HEK293 (cell line): Measurements from ENCODE around the gene MTMR1.

Source experiments
- CTCF ChIA-PET: fragments of 350-600 bp; formaldehyde crosslinking; extraction: SDS; loops from one replicate; lab custom pipeline; 2021; ENCODE audit warnings: antibody characterized with exemption; lab: Yijun Ruan, JAX
- POLR2A ChIA-PET: fragments of 300-600 bp; formaldehyde crosslinking; extraction: SDS; loops from one replicate; lab custom pipeline; 2020; ENCODE audit warnings: antibody characterized with exemption, inconsistent platforms; lab: Yijun Ruan, JAX
- H3K27ac ChIP-seq: fragments of 200-500 bp; sonication (Bioruptor generic); 2 replicates; pipeline ENCODE4 v1.5.1; 2014; ENCODE audit warnings: low read depth, low read length, control low read depth, inconsistent platforms; ENCODE audit errors: extremely low read depth
- H3K36me3 ChIP-seq, 2 experiments: fragments of 200-500 bp in 1 of 2; sonication (Bioruptor generic) in 1 of 2; 1 replicate in 1 of 2; 2 replicates in 1 of 2; pipeline ENCODE4 v1.5.1; 2014 to 2017; ENCODE audit warnings: inconsistent platforms in 2 of 2, low read length in 2 of 2; ENCODE audit not compliant: control insufficient read depth in 2 of 2, insufficient read depth in 1 of 2
- H3K4me1 ChIP-seq: fragments of 200-500 bp; sonication (Bioruptor generic); 2 replicates; pipeline ENCODE4 v1.5.1; 2014; ENCODE audit warnings: mild to moderate bottlenecking, low read length, inconsistent platforms; ENCODE audit not compliant: control insufficient read depth, insufficient read depth
- H3K4me3 ChIP-seq: 2 replicates; pipeline ENCODE4 v1.5.1; 2011; ENCODE audit warnings: low read depth, mild to moderate bottlenecking, control low read depth, low read length, moderate library complexity
- H3K9me3 ChIP-seq: fragments of 200-500 bp; sonication (Bioruptor generic); 2 replicates; pipeline ENCODE4 v1.5.1; 2014; ENCODE audit warnings: low read depth, low read length, inconsistent platforms; ENCODE audit not compliant: control insufficient read depth, insufficient read depth
- AEBP2 ChIP-seq: fragments of 450-650 bp; formaldehyde crosslinking; IDR thresholded peaks from 2 replicates; pipeline ENCODE4 v1.5.1; 2016; ENCODE audit warnings: missing biosample characterization, missing genetic modification characterization, borderline replicate concordance
- BCL6B ChIP-seq: fragments of 450-650 bp; formaldehyde crosslinking; IDR thresholded peaks from 2 replicates; pipeline ENCODE4 v1.5.1; 2017; ENCODE audit warnings: missing biosample characterization, missing genetic modification characterization
- GFI1B ChIP-seq: fragments of 450-650 bp; formaldehyde crosslinking; IDR thresholded peaks from 2 replicates; pipeline ENCODE4 v1.5.1; 2016; ENCODE audit warnings: missing biosample characterization, missing genetic modification characterization
- HOXA7 ChIP-seq: sonication (generic); formaldehyde crosslinking; IDR thresholded peaks from 2 replicates; pipeline ENCODE4 v1.8.1; 2022; ENCODE audit warnings: missing genetic modification reagents, borderline replicate concordance
- IKZF3 ChIP-seq: fragments of 450-650 bp; IDR thresholded peaks from 2 replicates; pipeline ENCODE4 v1.5.0; 2018; ENCODE audit warnings: missing biosample characterization, mild to moderate bottlenecking, missing genetic modification characterization, moderate library complexity
- KLF10 ChIP-seq: fragments of 450-650 bp; IDR thresholded peaks from 2 replicates; pipeline ENCODE4 v1.5.1; 2018; ENCODE audit warnings: missing biosample characterization, mild to moderate bottlenecking, missing genetic modification characterization
- KLF16 ChIP-seq: fragments of 450-650 bp; formaldehyde crosslinking; IDR thresholded peaks from 2 replicates; pipeline ENCODE4 v1.5.1; 2017; ENCODE audit warnings: missing biosample characterization, missing genetic modification characterization
- KLF17 ChIP-seq: fragments of 450-650 bp; formaldehyde crosslinking; IDR thresholded peaks from 2 replicates; pipeline ENCODE4 v1.5.1; 2016; ENCODE audit warnings: missing biosample characterization, missing genetic modification characterization
- OSR2 ChIP-seq: fragments of 450-650 bp; formaldehyde crosslinking; IDR thresholded peaks from 2 replicates; pipeline ENCODE4 v1.5.1; 2016; ENCODE audit warnings: missing biosample characterization, missing genetic modification characterization
- OVOL3 ChIP-seq: fragments of 450-650 bp; formaldehyde crosslinking; IDR thresholded peaks from 2 replicates; pipeline ENCODE4 v1.5.1; 2016; ENCODE audit warnings: missing biosample characterization, missing genetic modification characterization
- SCRT2 ChIP-seq: fragments of 450-650 bp; formaldehyde crosslinking; IDR thresholded peaks from 2 replicates; pipeline ENCODE4 v1.5.1; 2016; ENCODE audit warnings: missing biosample characterization, missing genetic modification characterization
- SP3 ChIP-seq: fragments of 450-650 bp; formaldehyde crosslinking; IDR thresholded peaks from 2 replicates; pipeline ENCODE4 v1.5.1; 2016; ENCODE audit warnings: missing biosample characterization, missing genetic modification characterization
- ZFHX2 ChIP-seq: fragments of 450-650 bp; formaldehyde crosslinking; conservative IDR thresholded peaks from 2 replicates; pipeline ENCODE4 v1.5.1; 2016; ENCODE audit warnings: missing biosample characterization, missing genetic modification characterization
- ZFP37 ChIP-seq: fragments of 450-650 bp; formaldehyde crosslinking; IDR thresholded peaks from 2 replicates; pipeline ENCODE4 v1.5.1; 2016; ENCODE audit warnings: missing biosample characterization, missing genetic modification characterization
- ZIC2 ChIP-seq: fragments of 450-650 bp; formaldehyde crosslinking; IDR thresholded peaks from 2 replicates; pipeline ENCODE4 v1.5.1; 2016; ENCODE audit warnings: missing biosample characterization, missing genetic modification characterization
- ZNF169 ChIP-seq: fragments of 450-650 bp; formaldehyde crosslinking; IDR thresholded peaks from 2 replicates; pipeline ENCODE4 v1.5.1; 2016; ENCODE audit warnings: missing biosample characterization, missing genetic modification characterization
- ZNF23 ChIP-seq: fragments of 450-650 bp; formaldehyde crosslinking; IDR thresholded peaks from 2 replicates; pipeline ENCODE4 v1.5.1; 2016; ENCODE audit warnings: missing biosample characterization, missing genetic modification characterization, borderline replicate concordance
- ZNF248 ChIP-seq: fragments of 450-650 bp; formaldehyde crosslinking; IDR thresholded peaks from 2 replicates; pipeline ENCODE4 v1.5.1; 2017; ENCODE audit warnings: missing biosample characterization, missing genetic modification characterization
- ZNF341 ChIP-seq: fragments of 450-650 bp; formaldehyde crosslinking; IDR thresholded peaks from 2 replicates; pipeline ENCODE4; 2016; ENCODE audit warnings: low read depth, missing biosample characterization, missing genetic modification characterization
- ZNF350 ChIP-seq: fragments of 450-650 bp; formaldehyde crosslinking; IDR thresholded peaks from 2 replicates; pipeline ENCODE4 v1.5.0; 2017; ENCODE audit warnings: missing biosample characterization, mild to moderate bottlenecking, missing genetic modification characterization
- ZNF354C ChIP-seq: fragments of 450-650 bp; formaldehyde crosslinking; IDR thresholded peaks from 2 replicates; pipeline ENCODE4 v1.5.1; 2016; ENCODE audit warnings: missing biosample characterization, missing genetic modification characterization, low read depth, borderline replicate concordance
- ZNF488 ChIP-seq: fragments of 450-650 bp; formaldehyde crosslinking; IDR thresholded peaks from 2 replicates; pipeline ENCODE4 v1.5.1; 2016; ENCODE audit warnings: missing biosample characterization, missing genetic modification characterization
- ZNF521 ChIP-seq: fragments of 450-650 bp; formaldehyde crosslinking; IDR thresholded peaks from 2 replicates; pipeline ENCODE4 v1.5.1; 2017; ENCODE audit warnings: missing biosample characterization, mild to moderate bottlenecking, missing genetic modification characterization
- ZNF639 ChIP-seq: fragments of 450-650 bp; formaldehyde crosslinking; IDR thresholded peaks from 2 replicates; pipeline ENCODE4 v1.5.1; 2016; ENCODE audit warnings: missing biosample characterization, missing genetic modification characterization
- ZNF747 ChIP-seq: fragments of 450-650 bp; formaldehyde crosslinking; IDR thresholded peaks from 2 replicates; pipeline ENCODE4 v1.5.1; 2016; ENCODE audit warnings: missing biosample characterization, missing genetic modification characterization
- ZNF777 ChIP-seq: fragments of 450-650 bp; formaldehyde crosslinking; IDR thresholded peaks from 2 replicates; pipeline ENCODE4 v1.5.1; 2017; ENCODE audit warnings: missing biosample characterization, missing genetic modification characterization, borderline replicate concordance
- TF ChIP-seq, protein P1 (sequence below): fragments of 450-650 bp; formaldehyde crosslinking; IDR thresholded peaks from 2 replicates; pipeline ENCODE4 v1.5.1; 2017; ENCODE audit warnings: missing biosample characterization, missing genetic modification characterization

MTMR1 gene

GRCh38 chrX:150692296-150692695 is 900 bp upstream of the MTMR1 start:
- Histone ChIP-seq H3K9me3 (no peaks in the 10 kb centered on the region), H3K4me1 (no peaks in the 10 kb centered on the region; the same call in 1 of the 2 replicates), H3K4me3 (no peak overlapping the region), H3K36me3 (no peaks in the 10 kb centered on the region), H3K27ac (no peak overlapping the region)
- 0 out of 2 replicates have a peak, but pooled peaks have one; percentile 12 for TF ChIP-seq ZFHX2
- no peak for TF ChIP-seq ZNF354C
- TF ChIP-seq ZNF747 (tag by site-specific recombination): no peak
- ChIA-PET CTCF (interaction anchor here (0.6 to 2.4 kb wide), 3 partner anchors 9 to 539 kb away, joined by 3 to 20 read pairs (median 3); no protein-coding TSS in a partner anchor), POLR2A (interaction anchor here (0.7 to 1.2 kb wide), 2 partner anchors 9 to 722 kb away, joined by 3 to 14 read pairs; no protein-coding TSS in a partner anchor)

DNA sequence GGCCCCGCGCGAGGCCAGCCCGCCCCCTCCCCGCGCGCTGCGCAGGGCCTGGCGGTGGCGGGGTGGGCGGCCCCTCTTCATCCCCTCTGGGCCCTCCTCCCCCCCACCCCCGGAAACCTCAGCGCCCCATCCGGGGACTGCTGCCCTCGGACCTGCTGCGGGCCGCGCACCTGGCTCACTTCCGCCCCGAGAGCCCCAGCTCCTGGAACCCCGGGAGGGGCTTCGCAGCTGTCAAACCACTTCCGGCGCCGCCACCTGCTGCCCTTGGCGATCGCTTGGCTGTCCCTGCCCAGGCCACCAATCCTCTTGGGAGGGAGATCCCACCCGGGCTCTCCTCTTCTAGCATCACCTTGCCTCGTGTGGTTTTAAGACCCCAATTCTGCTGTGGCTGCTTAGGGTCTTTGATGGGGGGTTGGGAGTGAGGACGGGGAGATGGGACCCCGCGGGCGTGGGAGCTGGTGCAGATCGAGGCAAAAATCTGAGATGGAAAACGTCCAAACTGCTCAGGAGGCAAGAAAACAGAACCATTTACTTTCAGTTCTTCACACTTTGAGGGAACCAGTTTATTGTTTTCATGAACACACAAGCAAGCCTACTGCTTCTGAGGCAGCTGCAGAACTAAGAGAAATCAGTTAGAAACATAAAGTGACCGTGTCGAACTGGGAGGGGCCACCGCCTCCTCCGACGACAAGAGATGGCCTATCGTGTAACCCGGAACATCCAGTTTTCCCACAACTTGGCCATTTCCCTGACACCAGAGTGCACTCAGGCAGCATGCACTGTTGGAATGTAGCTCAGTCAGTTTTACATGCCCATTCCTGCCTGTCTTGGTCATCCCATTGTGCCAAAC is 754 bp downstream of the MTMR1 start:
- H3K4me3 ChIP-seq: peak overlapping the region; percentile 35
- peaks cover 0 to 5% of the 10 kb centered on the region in 2 experiments; a peak in 1 of 3 replicates for H3K36me3 ChIP-seq
- H3K9me3 ChIP-seq: no peaks in the 10 kb centered on the region
- ChIA-PET POLR2A (interaction anchor here (0.6 to 2.1 kb wide), 5 partner anchors 10 to 754 kb away, joined by 3 to 8 read pairs (median 5); no protein-coding TSS in a partner anchor), CTCF (interaction anchor here (2.4 to 2.8 kb wide), 2 partner anchors 10 kb away, joined by 20 read pairs; no protein-coding TSS in a partner anchor)
- H3K27ac ChIP-seq: peak overlapping the region; percentile 75; the same call in 1 of the 2 replicates
- H3K4me1 ChIP-seq: no peaks in the 10 kb centered on the region; the same call in 1 of the 2 replicates
- TF ChIP-seq ZNF521 (tag by site-specific recombination) (no peak), IKZF3 (tag by site-specific recombination) (no peak), ZNF23 (tag by site-specific recombination) (no peak), SCRT2 (tag by site-specific recombination) (peak; percentile 66), KLF10 (no peak), ZNF488 (tag by site-specific recombination) (no peak), ZNF248 (tag by site-specific recombination) (no peak), ZNF169 (tag by site-specific recombination) (no peak), BCL6B (no peak), ZFP37 (no peak), KLF16 (tag by site-specific recombination) (no peak), KLF17 (tag by site-specific recombination) (no peak), OSR2 (tag by site-specific recombination) (no peak), ZNF350 (tag by site-specific recombination) (no peak), HOXA7 (CRISPR knock-in tag) (no peak), ZNF777 (tag by site-specific recombination) (no peak), GFI1B (tag by site-specific recombination) (no peak), SP3 (tag by site-specific recombination) (peak; percentile 56), OVOL3 (tag by site-specific recombination) (no peak), ZNF639 (tag by site-specific recombination) (no peak), ZNF341 (tag by site-specific recombination) (no peak), ZIC2 (peak; percentile 37; the same call in 1 of the 2 replicates), AEBP2 (tag by site-specific recombination) (no peak)
- TF ChIP-seq, protein P1, sequence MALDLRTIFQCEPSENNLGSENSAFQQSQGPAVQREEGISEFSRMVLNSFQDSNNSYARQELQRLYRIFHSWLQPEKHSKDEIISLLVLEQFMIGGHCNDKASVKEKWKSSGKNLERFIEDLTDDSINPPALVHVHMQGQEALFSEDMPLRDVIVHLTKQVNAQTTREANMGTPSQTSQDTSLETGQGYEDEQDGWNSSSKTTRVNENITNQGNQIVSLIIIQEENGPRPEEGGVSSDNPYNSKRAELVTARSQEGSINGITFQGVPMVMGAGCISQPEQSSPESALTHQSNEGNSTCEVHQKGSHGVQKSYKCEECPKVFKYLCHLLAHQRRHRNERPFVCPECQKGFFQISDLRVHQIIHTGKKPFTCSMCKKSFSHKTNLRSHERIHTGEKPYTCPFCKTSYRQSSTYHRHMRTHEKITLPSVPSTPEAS (tag by site-specific recombination): no peak
